Body of pancreas (tissue), 4 donors: ENCODE measurements around the gene ZNF74.

Experiments used
- CTCF ChIP-seq, 7 experiments: fragments of 450-650 bp in 4 of 7; fragments of 200-600 bp in 3 of 7; sonication (generic) in 3 of 7; IDR thresholded peaks; one replicate each; pipeline ENCODE4 v1.5.1; 2016 to 2019; ENCODE audit warnings: antibody characterized with exemption in 7 of 7
- POLR2A ChIP-seq, 3 donors: fragments of 450-650 bp; IDR thresholded peaks; one replicate each; pipeline ENCODE4 v1.6.1; 2016; ENCODE audit warnings: antibody characterized with exemption in 3 of 3, mild to moderate bottlenecking in 2 of 3

- TF ChIP-seq CTCF (IDR thresholded peaks at IDR 0.05): no peak
- no peak for TF ChIP-seq POLR2A (IDR thresholded peaks at IDR 0.05)
These were observed 44.9 kb downstream of the ZNF74 start for GRCh38 chr22:20438678-20439492.
